ENCODE results near the gene OR5D14.

DNA sequence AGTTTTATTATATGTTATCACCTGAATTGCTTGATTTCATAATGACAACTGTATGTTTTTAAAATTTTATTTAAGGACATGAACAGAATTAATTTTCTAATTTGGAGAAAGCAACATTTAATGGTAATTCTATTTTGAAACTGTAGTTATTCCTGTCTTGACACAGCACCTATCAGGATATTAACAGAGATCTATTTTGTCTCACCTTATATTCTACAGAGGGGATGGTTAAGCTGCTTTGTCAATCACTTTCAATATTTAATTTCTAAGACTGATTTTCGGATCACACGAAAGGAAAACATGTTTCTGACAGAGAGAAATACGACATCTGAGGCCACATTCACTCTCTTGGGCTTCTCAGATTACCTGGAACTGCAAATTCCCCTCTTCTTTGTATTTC, 43.1 kb downstream of the OR5D14 start, which contains the start of gene OR5D16:
- TF ChIP-seq POLR2AphosphoS5 (IDR thresholded peaks at IDR 0.05; ENCODE audit: low read depth, low read length) (no peak), TAF1 (IDR thresholded peaks at IDR 0.05; ENCODE audit: borderline replicate concordance, low read depth, low read length) (no peak), POLR2A (IDR thresholded peaks at IDR 0.05; ENCODE audit: low read depth, low read length) (no peak)
